ENCODE measurements around the gene HEBP2.

Gene HEBP2

DNA sequence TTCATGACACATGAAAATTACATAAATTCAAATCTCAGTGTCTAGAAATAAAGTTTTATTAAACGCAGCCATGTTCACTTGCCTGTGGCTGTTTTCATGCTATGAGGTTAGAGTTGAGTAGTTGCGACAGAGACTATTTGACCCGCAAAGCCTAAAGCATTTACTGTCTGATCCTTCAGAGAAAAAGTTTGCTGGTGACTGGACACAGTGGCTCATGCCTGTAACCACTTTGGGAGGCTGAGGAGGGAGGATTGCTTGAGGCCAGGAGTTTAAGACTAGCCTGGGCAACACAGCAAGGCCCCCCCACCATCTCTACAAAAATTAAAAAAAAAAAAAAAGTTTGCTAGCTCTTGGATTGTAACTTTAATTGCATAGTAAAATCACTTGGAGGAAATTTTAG, 17.1 kb upstream of the HEBP2 start:
- TF ChIP-seq, protein P1, sequence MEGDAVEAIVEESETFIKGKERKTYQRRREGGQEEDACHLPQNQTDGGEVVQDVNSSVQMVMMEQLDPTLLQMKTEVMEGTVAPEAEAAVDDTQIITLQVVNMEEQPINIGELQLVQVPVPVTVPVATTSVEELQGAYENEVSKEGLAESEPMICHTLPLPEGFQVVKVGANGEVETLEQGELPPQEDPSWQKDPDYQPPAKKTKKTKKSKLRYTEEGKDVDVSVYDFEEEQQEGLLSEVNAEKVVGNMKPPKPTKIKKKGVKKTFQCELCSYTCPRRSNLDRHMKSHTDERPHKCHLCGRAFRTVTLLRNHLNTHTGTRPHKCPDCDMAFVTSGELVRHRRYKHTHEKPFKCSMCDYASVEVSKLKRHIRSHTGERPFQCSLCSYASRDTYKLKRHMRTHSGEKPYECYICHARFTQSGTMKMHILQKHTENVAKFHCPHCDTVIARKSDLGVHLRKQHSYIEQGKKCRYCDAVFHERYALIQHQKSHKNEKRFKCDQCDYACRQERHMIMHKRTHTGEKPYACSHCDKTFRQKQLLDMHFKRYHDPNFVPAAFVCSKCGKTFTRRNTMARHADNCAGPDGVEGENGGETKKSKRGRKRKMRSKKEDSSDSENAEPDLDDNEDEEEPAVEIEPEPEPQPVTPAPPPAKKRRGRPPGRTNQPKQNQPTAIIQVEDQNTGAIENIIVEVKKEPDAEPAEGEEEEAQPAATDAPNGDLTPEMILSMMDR (IDR thresholded peaks at IDR 0.05; ENCODE audit: extremely low read depth, missing control alignments): no peak
- no peak for DNase-seq (ENCODE audit: low spot score)

DNA sequence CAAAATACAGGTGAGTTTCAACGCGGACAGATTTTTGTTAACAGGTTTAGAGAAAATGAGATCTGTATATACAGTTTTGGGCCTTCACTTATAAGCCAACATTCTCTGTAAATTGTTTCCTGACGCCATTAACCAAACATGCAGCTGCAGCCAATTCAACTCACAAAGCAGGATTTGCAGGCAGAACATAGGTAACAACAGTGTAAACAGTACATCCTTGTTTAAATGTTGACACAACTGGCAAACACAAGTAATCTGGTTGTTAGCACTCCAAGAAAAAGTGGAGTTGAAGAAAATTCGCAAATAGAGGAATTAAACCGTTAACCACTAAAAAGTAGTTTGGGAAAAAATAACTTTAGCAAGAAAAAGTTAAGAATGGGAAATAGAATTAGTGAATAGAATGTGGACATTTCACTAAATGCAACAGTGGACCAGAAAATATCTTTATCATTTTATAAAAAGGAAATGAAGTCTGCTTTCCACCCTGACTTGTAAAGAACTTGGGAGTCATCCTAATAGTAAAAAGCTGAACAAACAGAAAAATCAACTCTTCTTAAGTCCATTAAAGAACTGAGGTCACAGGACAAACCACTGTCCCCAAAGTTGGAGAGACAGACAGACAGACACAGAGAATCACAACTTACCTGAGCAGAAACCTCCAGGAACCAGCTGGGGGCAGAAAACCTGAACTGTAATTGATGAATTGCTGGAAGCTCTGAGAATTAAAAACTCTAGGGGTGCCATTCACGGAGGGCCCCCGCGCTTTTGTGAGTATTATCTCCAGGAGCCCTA, 16.2 kb upstream of the HEBP2 start:
- DNase-seq (ENCODE audit: low spot score): no peak
- TF ChIP-seq, protein P1 (IDR thresholded peaks at IDR 0.05; ENCODE audit: extremely low read depth, missing control alignments): no peak

DNA sequence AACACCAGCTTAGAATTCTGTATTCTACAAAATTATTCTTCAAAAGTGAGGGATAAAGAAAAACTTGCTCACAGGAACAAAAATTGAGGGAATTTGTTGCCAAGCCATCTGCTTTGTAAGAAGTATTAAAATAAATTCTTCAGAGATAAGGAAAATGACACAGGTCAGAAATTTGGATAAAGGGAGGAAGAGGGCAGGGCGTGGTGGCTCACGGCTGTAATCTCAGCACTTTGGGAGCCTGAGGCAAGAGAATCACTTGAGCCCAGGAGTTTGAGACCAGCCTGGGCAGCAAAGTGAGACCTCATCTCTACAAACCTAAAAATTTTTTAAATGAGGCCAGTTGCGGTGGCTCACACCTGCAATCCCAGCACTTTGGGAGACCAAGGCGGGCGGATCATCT, 14.5 kb upstream of the HEBP2 start:
- TF ChIP-seq, protein P1 (IDR thresholded peaks at IDR 0.05; ENCODE audit: extremely low read depth, missing control alignments): no peak
- no peak for DNase-seq (ENCODE audit: low spot score)

DNA sequence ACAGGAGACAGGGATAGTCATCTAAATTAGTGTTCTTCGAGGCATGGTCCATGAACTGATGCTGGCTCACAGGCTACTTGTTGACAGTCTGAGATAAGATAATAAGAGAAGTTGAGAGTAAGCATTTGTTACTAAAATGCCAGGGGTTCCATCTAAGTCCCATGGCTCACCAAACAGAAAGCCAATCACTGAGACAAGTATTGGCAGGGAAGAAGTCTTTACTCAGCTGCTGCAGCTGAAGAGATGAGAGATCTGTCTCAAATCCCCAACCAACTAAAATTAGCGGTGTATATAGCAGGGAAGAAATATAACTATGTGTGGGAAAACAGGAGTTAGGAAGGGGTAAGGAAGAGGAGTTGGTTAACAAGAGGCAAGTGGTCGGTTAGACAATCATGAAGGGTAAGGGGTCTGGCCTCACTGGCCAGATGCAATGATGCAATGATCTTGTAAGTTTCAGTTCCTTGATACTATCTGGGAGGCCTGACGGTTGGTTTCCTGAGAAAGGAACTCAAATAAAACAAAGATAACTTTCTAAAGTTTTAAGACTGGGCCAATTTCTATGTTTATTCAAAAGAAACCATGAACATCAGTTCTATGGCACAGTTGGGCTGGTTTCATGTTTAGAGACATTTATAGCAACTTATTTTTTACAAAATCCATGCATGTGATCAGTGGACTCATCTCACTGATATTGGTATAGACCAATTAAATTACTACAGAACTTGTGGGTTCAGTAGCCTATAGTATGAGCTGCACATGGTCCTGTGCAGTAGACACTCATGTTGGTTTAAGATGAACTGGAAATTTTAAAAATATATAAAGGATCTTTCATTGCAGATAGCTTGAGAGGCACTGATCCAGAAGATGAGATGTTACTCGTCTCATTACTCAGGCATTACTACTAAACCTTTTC, 9.9 kb upstream of the HEBP2 start:
- no peak for DNase-seq (ENCODE audit: low spot score)
- TF ChIP-seq, protein P1 (IDR thresholded peaks at IDR 0.05; ENCODE audit: extremely low read depth, missing control alignments): no peak

DNA sequence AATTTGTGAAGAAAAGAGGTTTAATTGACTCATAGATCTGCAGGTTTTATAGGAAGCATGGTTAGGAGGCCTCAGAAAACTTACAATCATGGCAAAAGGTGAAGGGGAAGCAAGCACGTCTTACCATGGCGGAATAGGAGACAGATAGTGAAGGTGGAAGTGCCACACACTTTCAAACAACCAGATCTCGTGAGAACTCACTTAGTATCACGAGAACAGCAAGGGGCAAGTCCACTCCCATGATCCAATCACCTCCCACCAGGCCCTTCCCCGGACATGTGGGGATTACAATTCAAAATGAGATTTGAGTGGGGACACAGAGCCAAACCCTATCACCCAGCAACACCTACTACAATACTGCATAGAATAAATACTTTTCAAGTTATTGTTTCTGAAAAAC, 7.3 kb upstream of the HEBP2 start:
- TF ChIP-seq, protein P1 (IDR thresholded peaks at IDR 0.05; ENCODE audit: extremely low read depth, missing control alignments): no peak

DNA sequence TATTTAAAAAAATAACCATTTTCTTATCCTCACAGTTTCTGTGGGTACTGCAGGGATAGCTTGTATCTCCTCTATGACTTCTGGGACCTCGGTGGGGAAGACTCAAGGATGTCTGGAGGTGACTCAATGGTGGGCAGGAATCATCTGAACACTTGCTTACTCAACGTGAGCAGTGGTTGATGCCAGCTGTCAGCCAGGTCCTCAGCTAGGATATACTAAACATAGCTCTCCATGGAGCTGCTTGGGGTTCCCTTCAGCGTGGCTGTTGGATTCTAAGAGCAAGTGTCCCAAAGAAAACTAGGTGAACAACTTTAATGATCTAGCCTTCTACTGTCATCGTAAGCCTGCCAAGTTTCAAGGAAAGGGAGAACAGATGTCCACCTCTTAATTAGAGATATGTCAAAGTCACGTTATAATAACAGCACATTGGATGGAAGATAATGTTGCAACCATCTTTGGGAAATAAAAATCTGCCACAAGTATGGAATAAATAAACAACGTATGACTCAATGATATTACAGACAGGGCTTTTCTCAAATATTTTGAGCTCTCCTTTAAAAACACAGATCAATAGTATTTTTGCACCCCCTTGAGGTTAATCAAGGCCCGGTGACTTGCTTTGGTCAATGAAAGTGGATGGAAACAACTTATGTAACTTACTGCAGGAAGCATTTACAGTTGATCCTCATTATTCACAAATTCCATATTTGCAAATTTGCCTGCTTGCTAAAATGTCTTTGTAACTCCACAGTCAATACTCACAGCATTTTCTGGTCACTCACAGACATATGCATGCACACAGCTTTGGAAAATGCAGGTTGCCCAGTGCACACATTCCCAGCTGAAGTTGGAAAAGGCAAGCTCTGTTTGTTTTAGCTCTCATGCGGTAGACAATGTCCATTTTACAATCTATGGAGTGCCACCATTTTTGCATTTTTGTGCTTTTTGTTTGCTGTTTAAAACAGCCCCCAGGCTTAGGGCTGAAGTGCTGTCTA, 6.6 kb upstream of the HEBP2 start:
- TF ChIP-seq, protein P1 (IDR thresholded peaks at IDR 0.05; ENCODE audit: extremely low read depth, missing control alignments): no peak
- DNase-seq (ENCODE audit: low spot score): no peak

More for the DNA sequence above, 7.3 kb upstream of the HEBP2 start:
- no peak for DNase-seq (ENCODE audit: low spot score)

Measured in GM20000 (cell line).